Measurements from ENCODE around the gene EDRF1. TPM values are rescaled to one million over a fixed set of nuclear protein-coding genes. Genes with fewer than 3 reads are reported as not detected.

EDRF1 gene
- total and polyA plus RNA-seq, 10 of the 15 experiments (the other 5 are each of a cell fraction or from before 2014, with no cell fraction given) = 16.8 to 99.7 (median 42.9) TPM

- Histone ChIP-seq H3K9me3 (replicated peaks; ENCODE audit: control insufficient read depth, insufficient read depth, low read length) (no peaks in the 10 kb centered on the region), H4K20me1 (ENCODE audit: control insufficient read depth, insufficient read depth) (no peaks in the 10 kb centered on the region), H3K79me2 (ENCODE audit: control insufficient read depth, insufficient read depth, low read length) (no peaks in the 10 kb centered on the region), H3K36me3 (ENCODE audit: control insufficient read depth in 2 of 2, insufficient read depth in 2 of 2, low read length in 1 of 2) (peaks cover 3 to 17% of the 10 kb centered on the region in 2 experiments), H2AFZ (ENCODE audit: control insufficient read depth, low read depth, low read length) (no peak overlapping the region), H3K4me1 (ENCODE audit: control insufficient read depth, insufficient read depth, low read length) (no peaks in the 10 kb centered on the region), H3K4me2 (ENCODE audit: control insufficient read depth, insufficient read depth) (no peak overlapping the region), H3K4me3 (no peak overlapping the region), H3K27me3 (replicated peaks in 1 of 2; ENCODE audit: control insufficient read depth in 2 of 2, insufficient read depth in 2 of 2, low read length in 1 of 2) (no peaks in the 10 kb centered on the region), H3K27ac (ENCODE audit: control insufficient read depth, insufficient read depth) (no peak overlapping the region), H3K9ac (ENCODE audit: control insufficient read depth, insufficient read depth, low read length) (no peak overlapping the region)
- CTCF ChIA-PET = no interaction called here
- in situ Hi-C loops (cut with MboI) (no loop called here), intact Hi-C loops (cut with micrococcal nuclease; ENCODE audit: unreplicated experiment) (no loop called here)
- TF ChIP-seq USF1 (IDR thresholded peaks at IDR 0.05; ENCODE audit: borderline replicate concordance, extremely low read length, insufficient read depth, low read depth, low read length) (no peak), CEBPB (IDR thresholded peaks at IDR 0.05; ENCODE audit: borderline replicate concordance in 1 of 2, low read depth in 2 of 2, low read length in 2 of 2) (no peak)
- POLR2A ChIA-PET = no interaction called here
- no peak for DNase-seq (ENCODE audit: low read depth, low spot score)
- FAIRE-seq = no peak
- whole genome bisulfite sequencing (ENCODE audit: insufficient coverage, insufficient replicate concordance, low lambda C conversion rate, missing lambda C conversion rate) = 88% methylated on average over 1 of the region's 1 CpG
- no TSS peak for BruUV-seq (replicated peaks)
- SMC1A ChIA-PET (ENCODE audit: uncharacterized antibody, unreplicated experiment) = interaction anchor here (1.4 kb wide), 1 partner anchor 13 kb away, joined by 3 read pairs; no protein-coding TSS in a partner anchor
- no peak for ATAC-seq
- RAD21 ChIA-PET (ENCODE audit: unreplicated experiment) = no interaction called here
These were observed 88.5 kb downstream of the EDRF1 start for GRCh38 chr10:125808047-125808446.

GRCh38 chr10:125811251-125811650, 91.7 kb downstream of the EDRF1 start:
- H3K4me2 ChIP-seq (ENCODE audit: control insufficient read depth, insufficient read depth) = no peak overlapping the region
- H3K27ac ChIP-seq (ENCODE audit: control insufficient read depth, insufficient read depth) = no peak overlapping the region
- WGBS (ENCODE audit: insufficient coverage, insufficient replicate concordance, low lambda C conversion rate, missing lambda C conversion rate) = 85% methylated on average over 1 of the region's 1 CpG
- H3K9me3 ChIP-seq (replicated peaks; ENCODE audit: control insufficient read depth, insufficient read depth, low read length) = no peaks in the 10 kb centered on the region
- POLR2A ChIA-PET = no interaction called here
- no peaks in the 10 kb centered on the region for H4K20me1 ChIP-seq (ENCODE audit: control insufficient read depth, insufficient read depth)
- no peak for TF ChIP-seq RCOR1 (conservative IDR thresholded peaks at IDR 0.05; ENCODE audit: low read depth, low read length)
- RAD21 ChIA-PET (ENCODE audit: unreplicated experiment) = no interaction called here
- no peak for ATAC-seq
- H3K27me3 ChIP-seq (replicated peaks in 1 of 2; ENCODE audit: control insufficient read depth in 2 of 2, insufficient read depth in 2 of 2, low read length in 1 of 2) = no peaks in the 10 kb centered on the region
- no TSS peak for BruUV-seq (replicated peaks)
- no peaks in the 10 kb centered on the region for H3K79me2 ChIP-seq (ENCODE audit: control insufficient read depth, insufficient read depth, low read length)
- H2AFZ ChIP-seq (ENCODE audit: control insufficient read depth, low read depth, low read length) = no peak overlapping the region
- CTCF ChIA-PET = no interaction called here
- no peak for DNase-seq (ENCODE audit: low read depth, low spot score)
- no peak for FAIRE-seq
- SMC1A ChIA-PET (ENCODE audit: uncharacterized antibody, unreplicated experiment) = interaction anchor here (1.3 kb wide), 1 partner anchor 9 kb away, joined by 4 read pairs; no protein-coding TSS in a partner anchor
- peaks cover 0 to 20% of the 10 kb centered on the region in 2 experiments; a peak in 2 of 4 replicates for H3K36me3 ChIP-seq (ENCODE audit: control insufficient read depth in 2 of 2, insufficient read depth in 2 of 2, low read length in 1 of 2)
- H3K4me1 ChIP-seq (ENCODE audit: control insufficient read depth, insufficient read depth, low read length) = no peaks in the 10 kb centered on the region
- intact Hi-C loops (cut with micrococcal nuclease; ENCODE audit: unreplicated experiment) = no loop called here
- no peak overlapping the region for H3K9ac ChIP-seq (ENCODE audit: control insufficient read depth, insufficient read depth, low read length)
- no peak overlapping the region for H3K4me3 ChIP-seq
- in situ Hi-C loops (cut with MboI) = no loop called here

Data from GM12878 (cell line).